Retinal pigment epithelial cell (primary cell): ENCODE results near the gene LASP1.

Experiments used
- DNase-seq: peaks from one replicate; pipeline ENCODE4 v3.0.0-alpha.2; 2010; ENCODE audit warnings: low read depth
- H3K4me3 ChIP-seq: 2 replicates; pipeline ENCODE4 v1.5.1; 2011; ENCODE audit warnings: mild to moderate bottlenecking, low read length, control low read depth, moderate library complexity
- TF ChIP-seq, protein P1 (sequence below): conservative IDR thresholded peaks from 2 replicates; pipeline ENCODE4 v1.5.1; 2011; ENCODE audit warnings: low read depth, low read length, control low read depth, inconsistent platforms

LASP1 gene

GRCh38 chr17:38871247-38872015 lies 1.6 kb downstream of the LASP1 start:
- peak overlapping the region; percentile 98 for H3K4me3 ChIP-seq
- TF ChIP-seq, protein P1, sequence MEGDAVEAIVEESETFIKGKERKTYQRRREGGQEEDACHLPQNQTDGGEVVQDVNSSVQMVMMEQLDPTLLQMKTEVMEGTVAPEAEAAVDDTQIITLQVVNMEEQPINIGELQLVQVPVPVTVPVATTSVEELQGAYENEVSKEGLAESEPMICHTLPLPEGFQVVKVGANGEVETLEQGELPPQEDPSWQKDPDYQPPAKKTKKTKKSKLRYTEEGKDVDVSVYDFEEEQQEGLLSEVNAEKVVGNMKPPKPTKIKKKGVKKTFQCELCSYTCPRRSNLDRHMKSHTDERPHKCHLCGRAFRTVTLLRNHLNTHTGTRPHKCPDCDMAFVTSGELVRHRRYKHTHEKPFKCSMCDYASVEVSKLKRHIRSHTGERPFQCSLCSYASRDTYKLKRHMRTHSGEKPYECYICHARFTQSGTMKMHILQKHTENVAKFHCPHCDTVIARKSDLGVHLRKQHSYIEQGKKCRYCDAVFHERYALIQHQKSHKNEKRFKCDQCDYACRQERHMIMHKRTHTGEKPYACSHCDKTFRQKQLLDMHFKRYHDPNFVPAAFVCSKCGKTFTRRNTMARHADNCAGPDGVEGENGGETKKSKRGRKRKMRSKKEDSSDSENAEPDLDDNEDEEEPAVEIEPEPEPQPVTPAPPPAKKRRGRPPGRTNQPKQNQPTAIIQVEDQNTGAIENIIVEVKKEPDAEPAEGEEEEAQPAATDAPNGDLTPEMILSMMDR, result peak; percentile 14
- DNase-seq, result no peak

DNA sequence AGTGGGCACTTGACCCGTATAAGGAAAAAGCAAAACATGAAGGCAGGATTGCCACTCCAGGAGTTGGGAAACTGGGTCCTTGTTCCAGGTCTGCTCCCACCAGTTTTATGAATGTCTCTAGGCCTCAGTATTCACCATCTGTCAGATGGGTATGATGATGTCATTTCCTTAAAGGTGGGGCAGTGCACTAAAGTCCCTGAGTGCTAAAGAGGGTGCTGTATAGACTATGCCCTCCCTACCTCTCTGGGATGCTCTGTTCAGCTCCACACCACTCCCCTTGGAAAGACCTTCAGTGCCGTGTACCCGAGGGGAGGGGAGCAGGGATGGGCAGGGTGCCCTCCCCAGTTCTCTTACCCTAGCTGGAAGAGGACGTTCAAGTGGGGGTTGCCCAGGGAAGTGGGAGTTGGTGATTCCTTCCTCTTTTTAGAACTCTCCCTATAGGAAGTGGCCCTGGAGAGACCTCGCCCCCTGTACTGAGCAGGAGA lies 2.2 kb downstream of the LASP1 start:
- no peak for DNase-seq
- TF ChIP-seq, protein P1, result no peak
- peak overlapping the region; percentile 98 for H3K4me3 ChIP-seq

DNA sequence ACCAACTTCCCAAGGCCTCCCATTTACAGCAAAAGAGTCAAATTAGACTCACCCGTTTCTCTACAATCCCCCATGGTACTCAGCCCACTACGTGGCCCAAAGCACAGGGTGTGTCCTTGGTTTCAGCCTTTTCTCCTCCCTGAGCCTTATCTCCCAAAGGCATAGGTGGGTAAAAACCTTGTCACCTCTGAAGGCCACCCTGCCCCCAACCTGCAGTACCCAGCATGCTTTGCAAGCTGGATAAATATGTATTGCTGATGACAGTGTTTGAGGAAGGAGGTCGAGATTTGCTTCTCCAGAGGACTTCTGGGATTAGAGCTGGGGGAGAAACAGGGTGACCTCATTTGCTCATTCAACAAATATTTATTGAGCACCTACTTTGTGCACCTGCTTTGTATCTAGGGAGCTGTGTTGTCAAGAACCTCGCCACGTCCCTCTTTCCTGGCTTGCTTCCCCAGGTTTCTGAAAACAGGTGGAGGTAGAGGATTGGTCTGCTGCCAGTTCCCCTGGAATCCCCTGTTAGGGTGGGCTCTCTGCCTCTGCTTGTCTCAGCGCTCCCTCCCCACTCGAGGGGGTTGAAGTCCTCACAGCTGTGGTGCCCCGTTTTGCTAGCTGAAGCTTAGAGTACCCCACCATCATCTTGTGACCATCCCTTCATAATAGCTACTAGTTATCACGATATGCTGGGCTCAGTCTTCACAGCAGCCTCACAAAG lies 3.0 kb downstream of the LASP1 start:
- peak overlapping the region; percentile 4 for H3K4me3 ChIP-seq
- DNase-seq, result no peak
- TF ChIP-seq, protein P1, result no peak

DNA sequence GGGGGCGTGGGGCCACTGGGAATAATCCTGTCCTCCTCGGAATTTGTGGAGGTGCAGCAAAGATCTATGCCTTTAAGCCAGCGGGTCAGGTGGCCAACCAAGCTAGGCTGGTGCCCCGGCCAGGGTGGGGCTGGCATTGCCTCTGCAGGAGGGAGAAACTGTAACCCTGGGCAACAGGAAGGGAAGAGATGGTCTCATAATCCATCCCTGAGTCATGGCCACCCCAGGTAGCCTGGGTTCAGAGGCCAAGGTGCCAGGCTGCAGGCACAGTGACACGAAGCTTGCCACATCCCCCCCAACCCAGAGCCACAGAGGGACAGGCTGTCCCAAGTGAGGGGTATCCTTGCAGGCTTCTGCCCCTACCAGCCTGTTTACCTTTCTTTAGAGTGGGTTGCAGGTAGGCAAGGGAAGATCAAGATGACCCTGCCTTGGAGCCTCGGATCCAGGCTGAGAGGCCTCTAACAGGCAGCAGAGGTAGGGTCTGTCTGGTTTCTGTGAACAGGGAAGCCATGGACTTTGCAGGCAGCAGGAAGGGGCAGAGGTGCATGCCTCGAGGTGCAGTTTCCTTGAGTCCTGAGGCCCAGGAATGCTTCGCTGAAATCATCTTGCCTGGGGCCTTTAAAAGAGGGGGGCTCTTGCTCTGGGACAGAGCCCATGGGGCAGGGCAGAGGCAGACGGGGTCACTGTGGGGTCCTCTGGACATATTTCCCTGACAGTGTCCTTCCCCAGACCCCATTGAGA lies 4.0 kb downstream of the LASP1 start:
- DNase-seq, result no peak
- H3K4me3 ChIP-seq, result no peak overlapping the region
- TF ChIP-seq, protein P1, result no peak

- TF ChIP-seq, protein P1, result no peak
- H3K4me3 ChIP-seq, result no peak overlapping the region
- DNase-seq, result no peak
Measured at GRCh38 chr17:38874505-38875400, 4.9 kb downstream of the LASP1 start.

DNA sequence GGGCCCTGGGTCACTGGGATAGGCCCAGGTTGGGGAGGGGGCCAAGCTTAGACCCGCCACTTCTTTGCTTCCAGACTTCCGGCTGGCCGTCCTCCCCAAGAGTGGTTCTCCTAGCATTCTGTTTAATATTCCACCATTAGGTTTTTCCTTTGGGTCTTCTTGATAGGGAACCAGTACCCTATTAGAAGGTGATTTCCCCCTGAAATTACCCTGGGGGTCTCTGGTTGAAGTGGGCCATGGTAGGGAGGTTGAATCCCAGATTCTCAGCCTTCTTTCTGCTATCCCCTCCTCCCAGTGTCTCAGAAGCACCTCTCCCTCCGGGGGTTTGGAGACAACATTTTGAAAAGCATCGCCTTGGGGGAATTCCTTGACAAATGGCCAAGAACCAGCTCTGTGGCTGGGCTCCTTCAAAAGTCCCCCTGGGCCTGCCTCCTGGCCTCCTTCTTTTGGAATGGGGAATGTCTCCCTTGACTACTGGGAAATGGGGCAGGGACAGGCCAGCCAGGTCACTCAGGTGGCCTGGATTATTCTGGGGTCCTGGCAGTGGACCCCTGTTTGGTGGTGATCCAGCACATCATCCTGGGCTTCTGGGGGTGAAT lies 5.7 kb downstream of the LASP1 start:
- DNase-seq, result no peak
- TF ChIP-seq, protein P1, result no peak
- H3K4me3 ChIP-seq, result no peak overlapping the region
